GM12874 (cell line): Measurements from ENCODE around the gene PSMB7.

Experiments used
- CTCF ChIP-seq: IDR thresholded peaks from 2 replicates; pipeline ENCODE4 v1.5.1; 2011; ENCODE audit warnings: low read depth, mild to moderate bottlenecking, control low read depth, low read length, moderate library complexity; ENCODE audit not compliant: insufficient read depth

Gene PSMB7

GRCh38 chr9:124419832-124420489 lies 4.7 kb upstream of the PSMB7 start:
- TF ChIP-seq CTCF: no peak

GRCh38 chr9:124415852-124416484 lies 726 bp upstream of the PSMB7 start:
- no peak for TF ChIP-seq CTCF

GRCh38 chr9:124414612-124415011 lies 630 bp downstream of the PSMB7 start:
- no peak for TF ChIP-seq CTCF

- no peak for TF ChIP-seq CTCF
These were observed 3.0 kb downstream of the PSMB7 start for GRCh38 chr9:124412228-124412575.

- no peak for TF ChIP-seq CTCF
These were observed 3.6 kb downstream of the PSMB7 start for GRCh38 chr9:124411514-124412227.

- TF ChIP-seq CTCF: no peak
These were observed 4.8 kb downstream of the PSMB7 start for GRCh38 chr9:124410321-124410913.

- TF ChIP-seq CTCF: no peak
These were observed 5.8 kb downstream of the PSMB7 start for GRCh38 chr9:124409410-124409809.
